Mononuclear cell (primary cell): ENCODE results near the gene HHATL. TPM values are rescaled to one million over a fixed set of nuclear protein-coding genes. Genes with fewer than 3 reads are reported as not detected.

Source experiments
- H3K27me3 ChIP-seq: 2 replicates; pipeline ENCODE4 v1.6.0; 2011; ENCODE audit warnings: low read length, control low read depth; ENCODE audit not compliant: insufficient read depth
- H3K4me1 ChIP-seq: 2 replicates; pipeline ENCODE4 v1.5.1; 2011; ENCODE audit warnings: mild to moderate bottlenecking, low read length, control low read depth; ENCODE audit not compliant: insufficient read depth
- H3K4me3 ChIP-seq: 2 replicates; pipeline ENCODE4 v1.5.1; 2011; ENCODE audit warnings: mild to moderate bottlenecking, low read length, moderate library complexity
- H3K9me3 ChIP-seq: 2 replicates; pipeline ENCODE4 v1.5.1; 2011; ENCODE audit warnings: low read depth, mild to moderate bottlenecking, control low read depth, low read length
- total RNA-seq: library from RNA; depleted of rRNA; stranded (reverse); fragments of >200 nt; gene quantifications from one replicate; pipeline ENCODE4 v1.2.3, GENCODE V29; 2012

The HHATL gene
- total RNA-seq, 1 donor: not detected

DNA sequence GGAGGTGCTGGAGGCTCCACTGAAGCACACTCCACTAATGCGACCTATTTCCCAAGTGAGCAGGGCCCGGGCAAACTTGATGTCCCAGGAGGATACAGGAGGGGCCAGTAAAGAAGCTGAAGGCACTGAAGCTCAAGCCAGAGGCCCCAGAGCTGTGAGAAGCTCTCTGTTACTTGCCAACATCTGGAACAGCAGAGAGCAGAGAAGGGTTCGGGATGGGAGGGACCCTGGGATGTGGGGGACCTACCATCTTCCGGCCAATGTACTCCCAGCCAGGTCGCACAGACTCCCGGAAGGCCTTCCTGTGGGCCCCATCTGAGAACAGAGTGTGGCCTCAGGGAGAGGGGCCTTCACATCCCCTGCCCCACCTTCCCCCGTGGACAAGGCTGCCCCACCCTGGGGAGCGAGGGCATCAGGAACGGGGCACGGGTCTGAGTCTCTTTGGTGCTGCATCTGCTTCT, 3.1 kb downstream of the HHATL start:
- H3K9me3 ChIP-seq: no peaks in the 10 kb centered on the region
- H3K4me3 ChIP-seq: no peak overlapping the region
- H3K4me1 ChIP-seq: no peaks in the 10 kb centered on the region
- no peaks in the 10 kb centered on the region for H3K27me3 ChIP-seq

DNA sequence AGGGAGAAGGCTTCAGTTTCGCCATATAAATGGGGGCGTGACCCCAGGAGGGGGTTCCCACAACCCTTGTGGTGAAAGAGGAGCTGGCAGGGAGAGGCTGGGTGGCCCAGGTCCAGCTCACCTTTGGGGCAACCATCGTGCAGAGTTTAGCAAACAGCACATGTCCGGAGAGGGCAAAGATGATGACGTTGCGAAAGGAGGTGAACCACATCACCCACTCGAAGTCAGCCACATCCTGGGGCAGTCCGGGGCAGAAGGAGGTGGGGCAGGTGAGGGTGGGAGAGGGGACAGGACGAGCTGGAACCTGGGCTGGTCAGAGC, 3.7 kb downstream of the HHATL start:
- Histone ChIP-seq H3K9me3 (no peaks in the 10 kb centered on the region), H3K27me3 (no peaks in the 10 kb centered on the region), H3K4me3 (no peak overlapping the region), H3K4me1 (no peaks in the 10 kb centered on the region)

DNA sequence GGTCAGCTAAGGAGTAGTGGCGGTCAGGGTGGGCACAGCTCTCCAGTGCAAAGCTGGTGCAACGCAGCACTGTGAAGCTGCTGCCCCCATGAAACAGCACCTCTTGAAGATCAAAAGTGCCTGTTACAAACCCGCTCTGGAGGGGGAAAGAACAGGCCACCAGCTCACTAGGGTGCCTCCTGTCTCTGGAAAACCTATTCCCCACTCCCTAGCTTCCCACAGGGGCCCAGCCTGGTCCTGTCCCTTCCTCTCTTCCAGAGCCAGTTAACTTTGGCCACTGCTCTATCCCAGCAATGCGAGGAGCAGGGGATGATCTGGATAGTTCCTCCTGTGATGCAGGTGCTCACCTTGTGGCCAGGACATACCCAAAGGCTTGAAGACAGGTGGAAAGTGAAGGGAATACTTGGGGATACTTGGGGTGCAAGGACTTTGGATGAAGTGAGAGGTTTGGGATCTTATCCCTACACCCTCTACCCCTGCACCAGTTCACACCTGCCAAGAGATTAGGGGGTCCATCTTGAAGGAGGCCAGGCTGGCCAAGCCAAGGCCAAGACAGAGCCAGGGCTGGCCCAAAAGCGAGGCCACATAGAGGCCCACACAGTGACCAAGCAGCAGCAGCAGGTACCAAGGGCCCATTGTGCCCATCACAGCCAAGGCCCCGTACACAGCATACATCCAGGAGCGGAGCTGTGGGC, 4.2 kb downstream of the HHATL start:
- Histone ChIP-seq H3K27me3 (no peaks in the 10 kb centered on the region), H3K4me1 (no peaks in the 10 kb centered on the region), H3K4me3 (no peak overlapping the region), H3K9me3 (no peaks in the 10 kb centered on the region)

DNA sequence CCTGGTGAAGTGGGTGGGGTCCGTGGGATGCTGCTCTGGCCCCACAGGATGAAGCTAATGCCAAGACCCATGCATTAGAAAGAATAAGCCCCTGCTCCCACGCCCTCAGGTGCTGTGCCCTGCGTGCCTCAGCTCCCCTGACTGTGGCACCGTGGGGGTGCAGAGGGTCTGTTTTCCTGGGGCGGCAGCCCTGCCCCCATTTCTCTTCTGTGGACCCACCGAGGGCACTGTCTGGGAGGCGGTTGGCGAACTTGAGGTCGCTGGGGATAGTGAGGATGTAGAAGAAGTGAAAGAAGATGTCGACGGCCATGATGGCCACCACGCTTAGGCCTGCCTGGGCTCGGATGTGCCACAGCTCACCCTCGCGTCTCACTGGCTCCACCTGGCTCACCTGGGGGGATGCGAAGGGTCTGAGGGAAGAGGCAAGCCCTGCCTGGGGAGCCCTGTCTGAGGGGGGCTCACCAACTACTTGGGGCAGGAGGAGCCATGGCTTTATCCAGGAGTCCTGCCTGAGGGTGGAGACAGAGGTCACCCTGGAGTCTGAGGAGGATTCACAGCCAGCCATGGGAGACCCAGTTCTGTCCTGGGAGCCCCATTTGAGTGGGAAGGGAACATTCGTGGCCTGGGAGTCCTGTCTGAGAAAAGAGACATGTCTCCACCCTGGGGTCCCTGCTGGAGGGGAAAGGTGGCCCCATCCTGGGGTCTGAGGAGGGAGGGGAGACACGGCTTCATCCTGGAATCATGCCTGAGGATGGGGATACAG, 5.1 kb downstream of the HHATL start:
- Histone ChIP-seq H3K9me3 (no peaks in the 10 kb centered on the region), H3K27me3 (no peaks in the 10 kb centered on the region), H3K4me3 (no peak overlapping the region), H3K4me1 (no peaks in the 10 kb centered on the region)

DNA sequence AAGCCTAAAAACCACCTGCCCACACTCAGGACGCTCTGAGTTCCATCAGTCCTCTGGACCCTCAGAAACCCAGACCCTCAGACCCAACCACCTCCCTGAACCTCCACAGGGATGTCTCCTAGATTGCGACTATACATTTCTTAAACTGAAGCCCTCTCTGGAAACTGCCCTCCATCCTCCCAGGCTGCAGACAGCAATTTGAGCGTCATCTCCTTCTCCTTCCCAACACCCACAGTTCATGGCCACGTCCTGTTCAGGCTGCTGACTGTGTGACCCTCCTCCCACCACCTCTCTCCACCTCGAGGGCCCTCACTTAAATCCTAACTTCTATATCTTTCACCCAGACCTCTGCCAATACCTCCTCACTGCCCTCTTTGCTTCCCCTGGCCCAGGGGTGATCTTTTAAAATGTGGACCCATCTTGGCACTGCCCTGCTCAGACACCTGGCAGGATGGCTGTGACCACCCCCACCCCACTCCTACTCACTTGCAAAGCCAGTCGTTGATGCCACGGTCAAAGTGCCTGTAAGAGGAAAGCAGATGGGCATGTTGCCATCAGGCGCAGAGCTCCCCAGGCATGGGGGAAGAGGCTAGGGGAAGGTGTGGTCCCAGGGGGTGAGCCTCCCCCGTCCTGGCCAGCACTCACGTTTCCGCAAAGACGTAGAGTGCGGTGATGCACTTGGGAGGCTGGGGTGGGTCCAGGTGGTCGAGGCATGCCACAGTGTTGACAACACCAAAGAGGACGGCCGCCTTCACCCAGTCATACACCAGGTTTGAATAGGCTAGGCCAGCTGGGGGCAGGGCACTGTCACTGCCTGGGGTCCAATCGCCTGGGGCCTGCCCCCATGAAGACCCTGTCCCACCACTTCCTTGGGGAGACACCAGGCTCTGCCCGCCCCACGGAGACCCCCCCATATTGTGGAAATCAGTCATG, 6.0 kb downstream of the HHATL start:
- H3K4me3 ChIP-seq: no peak overlapping the region
- no peaks in the 10 kb centered on the region for H3K9me3 ChIP-seq
- H3K4me1 ChIP-seq: no peaks in the 10 kb centered on the region
- no peaks in the 10 kb centered on the region for H3K27me3 ChIP-seq

DNA sequence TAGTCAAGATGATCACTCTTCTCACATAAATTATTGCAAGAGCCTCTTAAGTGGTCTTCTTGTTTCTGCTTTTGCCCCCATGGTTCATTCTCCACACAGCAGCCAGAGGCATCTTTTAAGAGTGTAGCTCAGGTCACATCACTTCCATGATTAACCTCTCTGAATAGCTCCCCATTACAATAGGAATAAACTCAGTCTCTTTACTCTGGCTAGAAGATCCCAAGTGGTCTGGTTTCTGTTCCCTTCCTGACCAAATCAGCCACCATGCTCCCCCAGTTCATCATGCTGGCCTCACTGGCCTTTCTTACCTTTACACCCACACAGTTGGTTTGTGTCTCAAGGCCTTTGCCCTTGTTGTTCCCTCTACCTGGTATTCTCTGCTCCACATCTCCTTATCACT, 8.2 kb downstream of the HHATL start:
- Histone ChIP-seq H3K4me3 (no peak overlapping the region), H3K27me3 (no peaks in the 10 kb centered on the region), H3K4me1 (no peaks in the 10 kb centered on the region), H3K9me3 (no peaks in the 10 kb centered on the region)

DNA sequence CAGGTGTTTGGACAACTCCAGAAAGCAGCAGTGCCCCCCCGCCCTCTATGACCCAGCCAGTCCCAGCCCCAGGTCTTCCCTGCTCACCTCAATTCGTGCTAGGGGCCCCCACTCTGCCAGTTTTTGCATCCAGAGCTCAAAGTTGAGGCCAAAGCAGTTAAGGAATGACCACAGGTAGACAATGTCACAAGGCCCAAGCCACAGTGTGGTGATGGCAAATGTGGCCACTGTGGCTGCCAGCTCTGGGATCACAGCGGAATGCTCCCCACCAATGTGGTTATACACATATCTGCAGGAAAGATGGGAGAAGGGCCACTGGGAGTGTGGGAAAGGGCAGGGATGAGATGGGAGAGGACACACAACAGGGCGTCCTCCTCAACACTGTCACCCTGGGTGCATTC, 9.1 kb downstream of the HHATL start:
- no peak overlapping the region for H3K4me3 ChIP-seq
- no peaks in the 10 kb centered on the region for H3K4me1 ChIP-seq

DNA sequence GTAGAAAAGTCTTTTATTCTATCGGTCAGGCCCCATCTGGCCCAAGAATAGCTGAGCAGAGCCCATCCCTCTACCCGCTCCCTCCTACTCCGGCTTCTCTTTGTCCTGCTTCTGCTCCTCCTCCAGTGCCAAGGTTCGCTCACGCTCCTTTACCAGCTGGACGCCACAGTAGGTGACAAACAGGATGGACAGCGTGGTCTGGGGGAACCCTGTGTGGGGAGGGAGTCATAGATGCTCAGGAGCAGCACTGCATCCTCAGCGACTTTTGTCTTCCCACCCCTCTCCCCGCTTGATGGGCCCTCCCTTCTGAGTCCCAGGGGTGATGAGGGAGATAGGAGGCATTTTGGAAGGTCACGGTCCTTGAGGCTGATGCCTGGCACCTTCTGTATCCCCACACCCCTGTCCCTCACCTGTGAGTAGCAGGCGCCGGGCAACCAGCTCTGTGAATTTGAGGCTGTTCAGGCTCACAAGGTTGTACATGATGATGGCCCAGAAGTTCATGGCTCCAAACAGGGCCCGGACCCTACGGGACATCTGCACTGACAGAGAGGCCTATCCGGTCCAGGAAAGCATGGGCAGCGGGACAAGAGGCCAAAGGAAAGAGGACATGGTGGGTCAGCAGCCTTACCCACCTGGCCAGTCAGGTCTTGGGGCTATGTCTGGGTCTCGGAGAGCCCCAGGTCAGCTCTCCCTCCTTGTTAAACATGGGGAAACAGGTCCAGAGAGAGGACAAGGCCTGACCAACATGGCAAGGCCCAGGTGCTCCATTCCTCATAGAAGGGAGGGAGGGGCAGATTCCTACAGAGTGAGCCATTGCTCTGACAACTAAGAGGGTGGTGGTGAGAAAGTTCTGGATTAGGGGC, 9.7 kb downstream of the HHATL start:
- Histone ChIP-seq H3K9me3 (no peaks in the 10 kb centered on the region), H3K27me3 (no peaks in the 10 kb centered on the region), H3K4me1 (no peaks in the 10 kb centered on the region)

More for the DNA sequence above, 9.1 kb downstream of the HHATL start:
- Histone ChIP-seq H3K27me3 (no peaks in the 10 kb centered on the region), H3K9me3 (no peaks in the 10 kb centered on the region)

DNA sequence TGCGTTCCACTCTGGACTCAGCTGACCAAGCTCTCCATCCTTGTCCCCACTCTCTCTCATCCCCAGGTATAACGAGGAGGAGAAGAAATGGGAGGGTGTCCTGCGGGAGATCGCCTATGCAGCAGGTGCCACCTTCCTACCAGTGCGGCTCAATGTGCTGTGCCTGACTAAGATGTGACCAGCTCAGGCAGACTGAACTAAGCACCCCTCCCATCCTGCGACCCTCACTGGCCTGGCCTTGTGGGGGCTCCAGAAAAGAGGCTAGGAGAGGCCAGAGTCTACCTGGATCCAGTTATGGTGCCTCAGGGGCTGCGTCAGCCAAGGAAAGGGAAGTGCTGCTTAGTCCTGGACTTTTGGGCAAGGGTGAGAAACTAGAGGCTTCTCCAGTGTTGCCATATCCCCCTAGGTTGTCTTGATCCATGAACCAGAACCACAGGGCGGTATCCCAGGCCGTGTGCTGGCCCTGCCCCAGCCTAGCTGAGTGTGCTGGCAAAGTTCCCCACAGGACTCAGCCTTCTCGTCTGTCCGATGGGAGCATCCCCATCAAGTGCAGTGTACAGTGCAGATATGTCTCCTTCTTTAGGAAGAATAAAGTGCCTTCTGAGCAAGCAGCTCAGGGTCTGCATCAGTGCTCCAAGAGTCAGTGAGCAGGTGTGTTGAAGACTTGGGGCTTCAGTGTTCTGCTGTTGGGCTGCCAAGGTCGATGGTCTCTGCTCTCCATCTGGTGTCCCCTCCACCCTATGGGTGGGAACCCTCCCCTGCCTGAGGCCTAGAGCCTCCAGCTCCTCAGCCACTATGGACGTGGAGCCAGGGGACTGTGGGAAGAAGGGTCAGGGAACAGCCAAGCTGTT, 10.6 kb downstream of the HHATL start:
- Histone ChIP-seq H3K27me3 (no peaks in the 10 kb centered on the region), H3K9me3 (no peaks in the 10 kb centered on the region), H3K4me1 (no peaks in the 10 kb centered on the region), H3K4me3 (no peak overlapping the region)

More for the DNA sequence above, 9.7 kb downstream of the HHATL start:
- H3K4me3 ChIP-seq: no peak overlapping the region

DNA sequence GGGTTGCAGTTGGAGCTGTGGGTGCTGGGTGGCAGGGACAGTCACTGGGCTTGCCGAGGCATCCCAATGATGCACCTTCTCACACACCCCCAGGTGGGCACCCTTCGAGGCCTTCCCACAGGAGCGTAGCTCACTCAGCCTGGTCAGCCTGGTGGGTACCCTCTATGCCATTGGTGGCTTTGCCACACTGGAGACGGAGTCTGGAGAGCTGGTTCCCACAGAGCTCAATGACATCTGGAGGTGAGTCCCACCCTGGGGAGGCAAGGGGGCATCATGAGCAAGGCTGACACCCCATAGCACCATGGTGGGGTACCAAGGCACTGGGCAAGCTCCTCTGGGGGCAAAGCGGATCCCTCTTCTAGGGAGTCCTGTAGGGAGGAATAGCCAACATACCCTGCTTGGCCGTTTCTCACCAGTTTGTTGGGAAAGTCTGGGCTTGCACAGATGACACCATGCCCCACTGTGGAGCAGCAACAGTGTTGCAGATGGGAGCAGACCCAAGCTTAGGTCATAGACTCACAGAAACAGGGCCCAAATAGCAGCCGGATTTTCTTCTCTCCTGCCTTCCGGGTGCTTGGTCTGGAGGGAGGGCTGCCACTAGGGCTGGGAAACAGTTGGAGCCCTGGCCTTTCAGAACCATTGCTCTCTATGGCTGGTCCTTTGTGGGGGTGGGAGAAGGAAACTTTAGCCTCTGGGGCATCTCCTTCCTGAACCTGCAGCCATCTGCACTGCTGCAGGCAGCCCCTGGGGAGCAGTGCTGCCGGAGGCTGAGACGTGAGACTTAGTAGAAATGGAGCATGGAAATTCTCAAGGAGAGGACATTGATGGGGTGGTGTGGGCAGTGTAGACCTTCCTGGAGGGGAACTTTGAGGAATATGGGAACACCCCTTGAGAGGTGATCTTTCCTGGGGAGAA, 11.6 kb downstream of the HHATL start:
- H3K4me3 ChIP-seq: no peak overlapping the region
- peaks cover 4% of the 10 kb centered on the region for H3K27me3 ChIP-seq

DNA sequence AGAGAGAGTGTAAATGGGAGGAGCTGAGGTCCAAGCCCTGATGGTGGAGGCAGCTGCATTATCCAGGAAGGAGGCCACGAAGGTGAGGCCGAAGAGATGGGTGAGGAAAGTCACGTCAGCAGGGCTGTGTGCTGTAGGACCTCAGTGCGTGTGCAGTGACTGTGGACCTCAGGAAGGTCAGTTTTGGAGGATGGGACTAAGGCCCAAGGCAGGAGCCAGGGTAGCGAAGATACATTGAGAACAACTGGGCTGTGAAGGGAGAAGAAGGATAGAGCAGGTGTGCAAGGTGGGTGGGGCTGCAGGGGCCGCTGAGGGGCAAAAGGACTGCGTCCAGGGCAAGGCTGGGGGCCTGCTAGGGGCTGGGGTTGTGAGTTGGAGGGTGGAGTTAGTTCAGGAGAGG, 12.4 kb downstream of the HHATL start:
- H3K4me1 ChIP-seq: no peaks in the 10 kb centered on the region
- H3K9me3 ChIP-seq: no peaks in the 10 kb centered on the region
- H3K4me3 ChIP-seq: no peak overlapping the region
- H3K27me3 ChIP-seq: peaks cover 4% of the 10 kb centered on the region

More for the DNA sequence above, 11.6 kb downstream of the HHATL start:
- Histone ChIP-seq H3K9me3 (no peaks in the 10 kb centered on the region), H3K4me1 (no peaks in the 10 kb centered on the region)

DNA sequence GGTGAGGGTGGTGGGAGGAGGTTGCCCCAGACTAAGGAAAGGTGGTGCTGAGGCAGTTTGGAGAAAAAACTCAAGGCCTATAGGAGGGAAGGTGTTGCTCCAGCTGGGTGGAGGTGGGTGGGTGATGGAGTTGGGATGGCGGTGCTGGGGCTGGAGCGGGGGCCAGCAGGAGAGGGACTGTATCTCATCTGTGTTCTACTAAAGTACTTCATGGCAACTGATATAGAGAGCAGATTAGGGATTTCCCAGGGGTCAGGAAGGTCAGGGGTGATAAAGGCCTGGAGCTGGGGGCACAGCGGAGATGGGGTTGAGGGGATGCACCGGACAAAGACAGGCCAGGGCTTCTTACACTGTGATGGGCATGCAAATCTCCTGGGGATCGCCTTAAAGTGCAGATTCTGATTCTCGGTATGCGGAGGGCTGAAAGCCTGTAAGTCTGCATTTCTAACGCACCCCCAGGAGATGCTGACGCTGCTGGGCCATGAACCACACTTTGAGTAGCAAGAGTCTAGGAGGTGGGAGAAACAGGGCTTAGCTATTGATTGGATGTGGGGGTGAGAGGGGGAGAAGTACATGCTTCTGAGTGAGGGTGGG, 13.1 kb downstream of the HHATL start:
- Histone ChIP-seq H3K4me3 (no peak overlapping the region), H3K4me1 (no peaks in the 10 kb centered on the region), H3K9me3 (no peaks in the 10 kb centered on the region), H3K27me3 (peaks cover 4% of the 10 kb centered on the region)
